Ovary (tissue), 9 donors: Measurements from ENCODE around the gene TENM3. TPM values are rescaled to one million over a fixed set of nuclear protein-coding genes. Genes with fewer than 3 reads are reported as not detected.

ENCODE experiments used
- DNase-seq, 5 donors: peaks; one replicate each; pipeline ENCODE4 v3.0.0-alpha.2; 2019 to 2020
- H3K27ac ChIP-seq, 2 donors: fragments of 200-600 bp; one replicate each; pipeline versions ENCODE4 v1.5.1 to v1.8.0; 2019 to 2022
- H3K27me3 ChIP-seq: fragments of 200-600 bp; one replicate; pipeline ENCODE4 v1.8.0; 2022
- H3K36me3 ChIP-seq: fragments of 200-600 bp; sonication (generic); one replicate; pipeline ENCODE4 v1.5.1; 2019
- H3K4me1 ChIP-seq: one replicate; pipeline ENCODE4 v1.8.1; 2013; ENCODE audit warnings: mild to moderate bottlenecking, moderate library complexity; ENCODE audit not compliant: insufficient read depth
- H3K4me3 ChIP-seq: fragments of 200-600 bp; sonication (generic); one replicate; pipeline ENCODE4 v1.5.1; 2017
- H3K9me3 ChIP-seq, 2 donors: fragments of 200-600 bp in 1 of 2; sonication (generic) in 1 of 2; one replicate each; pipeline versions ENCODE4 v1.5.1 to v1.8.1; 2013 to 2019; ENCODE audit warnings: mild to moderate bottlenecking in 1 of 2, moderate library complexity in 1 of 2
- CTCF ChIP-seq, 3 donors: fragments of 450-650 bp in 2 of 3; fragments of 200-600 bp in 1 of 3; IDR thresholded peaks; one replicate each; pipeline versions ENCODE4 v1.5.1 to v1.8.0; 2016 to 2022; ENCODE audit warnings: antibody characterized with exemption in 3 of 3, mild to moderate bottlenecking in 1 of 3
- EP300 ChIP-seq: sonication (generic); formaldehyde crosslinking; IDR thresholded peaks from one replicate; pipeline ENCODE4 v1.6.1; 2017; ENCODE audit warnings: antibody characterized with exemption
- POLR2A ChIP-seq: fragments of 450-650 bp; IDR thresholded peaks from one replicate; pipeline ENCODE4 v1.6.1; 2017; ENCODE audit warnings: antibody characterized with exemption, mild to moderate bottlenecking, moderate library complexity
- WGBS, 3 donors: extraction: QIAGEN DNeasy Blood & Tissue Kit in 1 of 3; methylation state at CpG; one replicate each; pipeline versions ENCODE4 v1.1.5 to v1.1.7; 2013 to 2017; 5-methylcytosine and 5-hydroxymethylcytosine counted together
- intact Hi-C, 4 donors: fragments of 100-400 bp; cut with DNase I; formaldehyde crosslinking; loops; one replicate each; pipeline versions ENCODE4 v1.11.0 to v1.15.1; 2022 to 2023
- polyA plus RNA-seq, 2 donors: library from polyadenylated mRNA; stranded (reverse); fragments of 200-250 nt in 1 of 2; fragments of 350-450 nt in 1 of 2; fragmentation: Illumina TruSeq in 1 of 2; extraction: RNeasy Lipid Tissue Mini Kit (QIAGEN cat#74804) in 1 of 2; gene quantifications; one replicate each; pipeline ENCODE4 v1.2.3, GENCODE V29; 2013 to 2014
- total RNA-seq, 7 donors: library from RNA; depleted of rRNA in 2 of 7; stranded (reverse); fragments of >200 nt in 2 of 7; fragmentation: NEBNext Ultra II Directional in 3 of 7; extraction: Animal tissue kit (Norgen Biotek cat#: 25700) in 3 of 7; gene quantifications; one replicate each; pipeline versions ENCODE4 v1.1.0 to v1.2.4, GENCODE V29; 2016 to 2023
- donor health status: DM: no; HTN: no; CAD: no; lungs with moderate emphysema.
- donor health status: DM: no; HTN: no; CAD: no.
- donor health status: Bipolar disorder and iron deficiency.
- donor health status: DM: yes; HTN: yes; CAD: no.
- donor health status: DM: no; HTN: no; CAD: no.
- donor health status: DM: yes; HTN: yes; CAD: no.

TENM3 gene
- total and polyA plus RNA-seq, 9 donors, result 0.82 to 16.1 (median 5.7) TPM

GRCh38 chr4:182268966-182269365 is 25.8 kb downstream of the TENM3 start:
- TF ChIP-seq CTCF (IDR thresholded peaks at IDR 0.05), result no peak
- Histone ChIP-seq H3K27ac (no peak overlapping the region), H3K36me3 (no peaks in the 10 kb centered on the region), H3K4me3 (no peak overlapping the region), H3K4me1 (no peaks in the 10 kb centered on the region), H3K27me3 (no peaks in the 10 kb centered on the region), H3K9me3 (no peaks in the 10 kb centered on the region)
- 79 to 87% (median 80%) methylated on average over 3 of the region's 3 CpGs for WGBS, 3 donors
- no peak for DNase-seq
- intact Hi-C loops, result no loop called here

GRCh38 chr4:182271731-182272130 is 28.5 kb downstream of the TENM3 start:
- WGBS, 3 donors, result 93 to 94% (median 94%) methylated on average over 10 of the region's 10 CpGs
- DNase-seq, result no peak

GRCh38 chr4:182272151-182272550 is 28.9 kb downstream of the TENM3 start:
- no peaks in the 10 kb centered on the region for H3K4me1 ChIP-seq
- no peaks in the 10 kb centered on the region for H3K9me3 ChIP-seq
- no peak overlapping the region for H3K27ac ChIP-seq
- H3K4me3 ChIP-seq, result no peak overlapping the region
- no peak for DNase-seq
- TF ChIP-seq CTCF (IDR thresholded peaks at IDR 0.05), result no peak
- TF ChIP-seq EP300, result no peak
- TF ChIP-seq POLR2A, result no peak
- no peaks in the 10 kb centered on the region for H3K36me3 ChIP-seq
- H3K27me3 ChIP-seq, result no peaks in the 10 kb centered on the region
- intact Hi-C loops, result no loop called here
- whole genome bisulfite sequencing, 3 donors, result 45 to 52% (median 49%) methylated on average over 7 of the region's 7 CpGs

More at GRCh38 chr4:182271731-182272130, 28.5 kb downstream of the TENM3 start:
- no peak overlapping the region for H3K27ac ChIP-seq
- intact Hi-C loops, result no loop called here
- no peaks in the 10 kb centered on the region for H3K4me1 ChIP-seq
- no peaks in the 10 kb centered on the region for H3K36me3 ChIP-seq
- no peaks in the 10 kb centered on the region for H3K9me3 ChIP-seq
- TF ChIP-seq EP300 (no peak), POLR2A (no peak), CTCF (IDR thresholded peaks at IDR 0.05) (no peak)
- no peaks in the 10 kb centered on the region for H3K27me3 ChIP-seq
- H3K4me3 ChIP-seq, result no peak overlapping the region

GRCh38 chr4:182273191-182273935 is 30.2 kb downstream of the TENM3 start:
- Histone ChIP-seq H3K4me3 (no peak overlapping the region), H3K27ac (no peak overlapping the region), H3K36me3 (no peaks in the 10 kb centered on the region), H3K27me3 (no peaks in the 10 kb centered on the region), H3K4me1 (no peaks in the 10 kb centered on the region), H3K9me3 (no peaks in the 10 kb centered on the region)
- no peak for TF ChIP-seq POLR2A
- TF ChIP-seq EP300, result no peak
- no peak for TF ChIP-seq CTCF (IDR thresholded peaks at IDR 0.05)
- 77 to 80% (median 80%) methylated on average over 11 of the region's 11 CpGs for WGBS, 3 donors
- no peak for DNase-seq
- intact Hi-C loops, result no loop called here
